ENCODE results near the gene LATS2.
"Not testable (repeated sequence)": the region's sequence is repeated elsewhere in the genome, so short reads cannot be mapped to it uniquely, and the experiment has no call there.

Gene LATS2

GRCh38 chr13:20939662-20940061, 121.7 kb downstream of the LATS2 start:
- no peaks in the 10 kb centered on the region for H3K27me3 ChIP-seq (ENCODE audit: insufficient read depth, low read length)
- no peak overlapping the region for H3K27ac ChIP-seq (ENCODE audit: low read length)
- H3K36me3 ChIP-seq (ENCODE audit: insufficient read depth, low read depth, low read length) = no peaks in the 10 kb centered on the region
- no peak overlapping the region for H3K9ac ChIP-seq (ENCODE audit: low read depth, low read length)
- H3K4me1 ChIP-seq (ENCODE audit: insufficient read depth, low read length) = peaks cover 7% of the 10 kb centered on the region; the same call in 1 of the 2 replicates
- H3K9me3 ChIP-seq (ENCODE audit: insufficient read depth, low read depth, low read length) = no peaks in the 10 kb centered on the region
- no peak overlapping the region for H3K4me3 ChIP-seq (ENCODE audit: low read length)

GRCh38 chr13:20938302-20938701, 123.1 kb downstream of the LATS2 start:
- Histone ChIP-seq H3K27ac (ENCODE audit: low read length) (no peak overlapping the region), H3K27me3 (ENCODE audit: insufficient read depth, low read length) (no peaks in the 10 kb centered on the region), H3K36me3 (ENCODE audit: insufficient read depth, low read depth, low read length) (no peaks in the 10 kb centered on the region), H3K9ac (ENCODE audit: low read depth, low read length) (no peak overlapping the region), H3K4me3 (ENCODE audit: low read length) (no peak overlapping the region), H3K4me1 (ENCODE audit: insufficient read depth, low read length) (peaks cover 7% of the 10 kb centered on the region; the same call in 1 of the 2 replicates), H3K9me3 (ENCODE audit: insufficient read depth, low read depth, low read length) (no peaks in the 10 kb centered on the region)

- Histone ChIP-seq H3K27me3 (ENCODE audit: insufficient read depth, low read length) (no peaks in the 10 kb centered on the region), H3K36me3 (ENCODE audit: insufficient read depth, low read depth, low read length) (no peaks in the 10 kb centered on the region), H3K4me1 (ENCODE audit: insufficient read depth, low read length) (peaks cover 3% of the 10 kb centered on the region; the same call in 1 of the 2 replicates), H3K4me3 (ENCODE audit: low read length) (no peak overlapping the region), H3K9me3 (ENCODE audit: insufficient read depth, low read depth, low read length) (no peaks in the 10 kb centered on the region), H3K9ac (ENCODE audit: low read depth, low read length) (no peak overlapping the region), H3K27ac (ENCODE audit: low read length) (no peak overlapping the region)
These were observed 133.7 kb downstream of the LATS2 start for GRCh38 chr13:20927596-20928257.

DNA sequence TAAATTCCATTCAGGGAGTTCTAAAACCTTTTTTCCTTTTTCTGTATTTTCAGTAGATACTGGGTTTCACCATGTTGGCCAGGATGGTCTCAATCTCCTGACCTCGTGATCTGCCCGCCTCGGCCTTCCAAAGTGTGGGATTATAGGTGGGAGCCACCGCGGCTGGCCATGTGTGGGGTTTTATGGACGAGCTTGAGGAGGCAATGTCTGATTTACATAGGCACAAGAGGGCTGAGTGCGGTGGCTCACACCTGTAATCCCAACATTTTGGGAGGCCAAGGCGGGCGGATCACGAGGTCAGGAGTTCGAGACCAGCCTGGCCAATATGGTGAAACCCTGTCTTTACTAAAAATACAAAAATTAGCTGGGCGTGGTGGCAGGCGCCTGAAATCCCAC, 136.0 kb downstream of the LATS2 start:
- H3K9me3 ChIP-seq (ENCODE audit: insufficient read depth, low read depth, low read length); H3K27ac ChIP-seq (ENCODE audit: low read length); H3K36me3 ChIP-seq (ENCODE audit: insufficient read depth, low read depth, low read length); H3K27me3 ChIP-seq (ENCODE audit: insufficient read depth, low read length); H3K4me3 ChIP-seq (ENCODE audit: low read length); H3K9ac ChIP-seq (ENCODE audit: low read depth, low read length); H3K4me1 ChIP-seq (ENCODE audit: insufficient read depth, low read length): not testable (repeated sequence)

DNA sequence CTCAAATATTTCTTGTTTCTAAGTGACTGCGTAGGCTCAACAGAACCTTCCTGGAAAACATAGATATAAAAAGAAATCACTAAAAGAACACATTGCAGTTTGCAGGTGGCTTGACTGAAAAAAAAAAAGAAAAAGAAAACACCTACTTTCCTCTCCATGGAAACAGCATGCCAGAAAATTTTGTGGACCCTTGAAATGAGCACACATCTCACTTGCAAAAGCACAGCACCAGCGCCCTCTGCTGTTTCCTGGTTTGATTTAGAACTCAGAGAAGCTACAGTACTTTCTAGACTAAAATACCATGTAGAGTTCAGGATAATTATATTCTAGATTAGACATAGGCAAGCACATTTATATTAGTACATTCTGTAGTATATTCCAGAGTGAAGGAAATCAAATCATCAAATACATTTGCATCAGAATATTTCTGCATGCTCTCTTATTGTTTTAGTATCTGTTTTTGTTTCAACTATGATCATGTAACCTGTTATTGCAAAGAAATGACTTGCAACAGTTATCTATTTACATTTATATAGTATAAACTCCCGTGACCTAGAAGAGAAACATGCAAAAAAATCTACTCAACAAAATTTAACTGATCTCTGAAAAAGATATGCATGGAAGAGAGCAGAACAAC, 136.5 kb downstream of the LATS2 start:
- Histone ChIP-seq H3K4me3 (ENCODE audit: low read length) (no peak overlapping the region), H3K27me3 (ENCODE audit: insufficient read depth, low read length) (no peaks in the 10 kb centered on the region), H3K36me3 (ENCODE audit: insufficient read depth, low read depth, low read length) (no peaks in the 10 kb centered on the region), H3K9me3 (ENCODE audit: insufficient read depth, low read depth, low read length) (no peaks in the 10 kb centered on the region), H3K9ac (ENCODE audit: low read depth, low read length) (no peak overlapping the region), H3K27ac (ENCODE audit: low read length) (no peak overlapping the region), H3K4me1 (ENCODE audit: insufficient read depth, low read length) (peaks cover 3% of the 10 kb centered on the region; the same call in 1 of the 2 replicates)

DNA sequence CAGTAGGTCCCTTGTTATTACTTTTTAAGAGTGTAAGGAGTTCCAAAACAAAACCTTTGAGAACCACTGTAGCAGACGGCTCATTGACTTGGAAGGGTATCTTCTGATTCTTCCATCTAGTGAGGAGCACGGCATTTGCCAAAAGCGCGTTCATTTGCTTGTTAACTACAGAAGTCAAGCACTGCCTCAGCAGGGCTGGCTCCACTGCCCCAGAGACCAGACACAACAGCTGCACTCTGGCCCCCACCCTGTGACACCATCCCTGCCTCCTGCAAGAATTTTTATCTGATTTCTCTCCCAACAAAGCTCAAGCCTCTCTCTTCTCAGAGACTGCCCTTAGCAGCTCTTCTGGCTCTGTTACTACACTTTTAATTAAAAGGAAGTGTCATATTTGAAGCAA, 138.1 kb downstream of the LATS2 start:
- Histone ChIP-seq H3K27ac (ENCODE audit: low read length) (no peak overlapping the region), H3K4me3 (ENCODE audit: low read length) (no peak overlapping the region), H3K4me1 (ENCODE audit: insufficient read depth, low read length) (peaks cover 3% of the 10 kb centered on the region; the same call in 1 of the 2 replicates), H3K27me3 (ENCODE audit: insufficient read depth, low read length) (no peaks in the 10 kb centered on the region), H3K9ac (ENCODE audit: low read depth, low read length) (no peak overlapping the region), H3K36me3 (ENCODE audit: insufficient read depth, low read depth, low read length) (no peaks in the 10 kb centered on the region), H3K9me3 (ENCODE audit: insufficient read depth, low read depth, low read length) (no peaks in the 10 kb centered on the region)
